ENCODE measurements around the gene MEP1B.

GRCh38 chr18:32156855-32157254 lies 33.0 kb upstream of the MEP1B start:
- TF ChIP-seq CTCF (IDR thresholded peaks at IDR 0.05 in 8 of 11, conservative IDR thresholded peaks at IDR 0.05 in 3 of 11): no peak
- TF ChIP-seq POLR2A (IDR thresholded peaks at IDR 0.05): no peak

Data from spleen (tissue), 7 donors.